Smooth muscle cell of the coronary artery (primary cell): Measurements from ENCODE around the gene PER2. TPM values are rescaled to one million over a fixed set of nuclear protein-coding genes. Genes with fewer than 3 reads are reported as not detected.

Experiments used
- total RNA-seq: library from RNA; depleted of rRNA; stranded (reverse); fragments of >200 nt; gene quantifications from 2 replicates; pipeline ENCODE4 v1.2.3, GENCODE V29; 2014; ENCODE audit warnings: low replicate concordance

Gene PER2
- total RNA-seq: 2.6 and 3.3 TPM in 2 replicates

GRCh38 chr2:238287737-238288649 lies at the start of gene PER2:
TSS of gene PER2 (minus strand) at chr2:238288610. CDS start at chr2:238277936, 10,674 bp downstream.

GRCh38 chr2:238320246-238320647 lies 31.8 kb upstream of the PER2 start, which contains the start of gene TRAF3IP1:
TSS of gene TRAF3IP1 (plus strand) at chr2:238320518. CDS start at chr2:238320663, 145 bp downstream.

GRCh38 chr2:238239863-238240756 lies 48.3 kb downstream of the PER2 start, which contains the start of gene HES6:
TSS of gene HES6 (minus strand) at chr2:238240038. CDS start at chr2:238239905, 133 bp downstream.

DNA sequence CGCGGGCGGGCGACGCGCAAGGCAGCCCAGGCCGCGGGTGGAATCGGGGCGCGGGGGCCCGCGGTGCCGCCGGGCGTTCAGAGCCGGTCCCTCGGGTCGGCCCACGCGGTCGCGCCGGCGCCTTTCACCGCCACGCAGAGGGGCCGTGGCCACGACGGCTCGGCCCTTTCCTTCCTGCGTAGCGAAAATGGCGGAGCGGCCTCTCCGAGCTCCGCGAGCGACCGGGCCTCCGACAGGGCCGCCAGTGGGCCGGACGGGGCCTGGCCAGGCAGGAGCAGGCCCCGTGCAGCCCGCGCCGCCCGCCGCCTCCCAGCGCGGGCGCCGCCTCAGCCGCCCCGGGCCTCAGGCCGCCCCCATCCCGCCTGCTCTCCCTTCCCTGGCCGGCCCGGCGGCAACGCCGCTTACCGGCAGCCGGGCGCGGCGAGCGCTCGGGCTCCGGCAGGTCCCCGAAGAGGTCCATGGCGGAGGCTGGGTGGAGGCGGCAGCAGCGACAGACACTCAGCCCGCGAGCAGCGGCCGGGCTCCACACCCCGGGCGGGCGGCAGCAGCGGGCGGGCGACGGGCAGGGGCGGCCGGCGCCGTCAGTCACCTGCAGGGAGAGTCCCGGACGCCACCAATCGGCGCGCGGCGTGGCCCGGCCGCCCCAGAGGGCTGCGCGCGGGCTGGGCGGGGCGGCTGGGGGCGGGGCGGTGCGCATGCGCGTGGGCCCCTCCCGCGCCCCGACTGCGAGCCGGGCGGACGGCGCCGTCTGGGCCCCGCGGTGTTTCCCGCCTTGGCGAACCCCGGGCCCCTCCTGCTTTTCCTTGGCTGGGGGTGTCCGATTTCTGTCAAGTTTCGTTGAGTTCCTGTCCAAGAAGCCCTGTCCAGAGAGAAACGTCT lies 85.1 kb downstream of the PER2 start, which contains the start of gene ILKAP:
Gene ILKAP (minus strand): TSS at position 602 of the 879 bp plus-strand sequence. CDS start 142 bp downstream, at position 460.

Other genes with a start within 250 kb of the PER2 start
- gene SCLY, start 227.6 kb downstream of the PER2 start, total RNA-seq: 11.7 and 16.8 TPM in 2 replicates
- 0.08 and 0.35 TPM in 2 replicates for gene ESPNL, start 188.3 kb downstream of the PER2 start, total RNA-seq
- 0.59 and 2.5 TPM in 2 replicates for gene KLHL30, start 149.9 kb downstream of the PER2 start, total RNA-seq
- 0.82 TPM in 1 of 2 replicates, not detected in the other for gene ERFE, start 129.6 kb downstream of the PER2 start, total RNA-seq
- 15.4 and 24.5 TPM in 2 replicates for gene ILKAP, start 84.9 kb downstream of the PER2 start, total RNA-seq
- 1.7 TPM in 1 of 2 replicates, not detected in the other for gene HES6, start 48.6 kb downstream of the PER2 start, total RNA-seq
- 7.9 and 24.2 TPM in 2 replicates for gene TRAF3IP1, start 31.9 kb upstream of the PER2 start, total RNA-seq
- 24.6 and 38.3 TPM in 2 replicates for gene ASB1, start 138.3 kb upstream of the PER2 start, total RNA-seq